GM23338 (cell line): ENCODE measurements around the gene WRNIP1. TPM values are rescaled to one million over a fixed set of nuclear protein-coding genes. Genes with fewer than 3 reads are reported as not detected.
A peak's percentile ranks its signal among the peaks of the same experiment; 100 is the strongest.

Source experiments
- ATAC-seq: fragments of 200-7000 bp; cut with Tn5 transposase; 3 replicates; pipeline ENCODE4 v1.9.1; 2020
- DNase-seq: peaks from one replicate; pipeline ENCODE4 v3.0.0-alpha.2; 2015; ENCODE audit warnings: low spot score
- H2AFZ ChIP-seq: fragments of 200-600 bp; sonication (generic); 2 replicates; pipeline ENCODE4 v1.8.0; 2016; ENCODE audit warnings: antibody characterized with exemption, mild to moderate bottlenecking, moderate library complexity
- H3F3A ChIP-seq: fragments of 200-600 bp; sonication (generic); replicated peaks from 2 replicates; pipeline ENCODE4 v1.8.0; 2017; ENCODE audit warnings: antibody characterized with exemption, mixed run types, low read depth
- H3K27ac ChIP-seq: fragments of 200-600 bp; sonication (generic); 2 replicates; pipeline ENCODE4 v1.6.1; 2016; ENCODE audit warnings: low read depth
- H3K27me3 ChIP-seq: fragments of 200-600 bp; sonication (generic); 2 replicates; pipeline ENCODE4 v1.8.0; 2016; ENCODE audit warnings: mild to moderate bottlenecking, mixed run types, moderate library complexity; ENCODE audit not compliant: insufficient read depth
- H3K36me3 ChIP-seq: fragments of 200-600 bp; sonication (generic); 2 replicates; pipeline ENCODE4 v1.8.0; 2016; ENCODE audit warnings: mild to moderate bottlenecking; ENCODE audit not compliant: insufficient read depth
- H3K4me1 ChIP-seq: fragments of 200-600 bp; sonication (generic); 2 replicates; pipeline ENCODE4 v1.8.0; 2016; ENCODE audit warnings: mild to moderate bottlenecking, moderate library complexity; ENCODE audit not compliant: insufficient read depth
- H3K4me2 ChIP-seq: fragments of 200-600 bp; sonication (generic); 2 replicates; pipeline ENCODE4 v1.7.1; 2017; ENCODE audit warnings: mixed run types
- H3K4me3 ChIP-seq: fragments of 200-600 bp; sonication (generic); 2 replicates; pipeline ENCODE4 v1.6.1; 2016; ENCODE audit warnings: mixed run types
- H3K79me2 ChIP-seq: fragments of 200-600 bp; sonication (generic); replicated peaks from 2 replicates; pipeline ENCODE4 v1.8.0; 2017; ENCODE audit warnings: mild to moderate bottlenecking; ENCODE audit not compliant: insufficient read depth
- H3K9me2 ChIP-seq: fragments of 200-600 bp; sonication (generic); 2 replicates; pipeline ENCODE4 v1.8.0; 2017; ENCODE audit not compliant: insufficient read depth
- H4K20me1 ChIP-seq: fragments of 200-600 bp; sonication (generic); replicated peaks from 2 replicates; pipeline ENCODE4 v1.8.0; 2017; ENCODE audit warnings: mild to moderate bottlenecking; ENCODE audit not compliant: insufficient read depth
- H3K27ac Mint-ChIP-seq: 2 replicates; pipeline ENCODE4 v1.8.0; 2020; ENCODE audit warnings: inconsistent platforms, mild to moderate bottlenecking, moderate library complexity, mixed read lengths
- H3K27me3 Mint-ChIP-seq: 3 replicates; pipeline ENCODE4 v1.8.0; 2022; ENCODE audit warnings: low read depth, mild to moderate bottlenecking, moderate library complexity, mixed read lengths, inconsistent platforms; ENCODE audit not compliant: insufficient read depth, poor library complexity
- H3K36me3 Mint-ChIP-seq: 3 replicates; pipeline ENCODE4 v1.8.0; 2021; ENCODE audit warnings: low read depth, mild to moderate bottlenecking, inconsistent platforms, moderate library complexity, mixed read lengths
- H3K4me1 Mint-ChIP-seq: 3 replicates; pipeline ENCODE4 v1.8.0; 2020; ENCODE audit warnings: mild to moderate bottlenecking, inconsistent platforms, mixed read lengths
- H3K4me3 Mint-ChIP-seq: 3 replicates; pipeline ENCODE4 v1.8.0; 2021; ENCODE audit warnings: moderate library complexity, mild to moderate bottlenecking, inconsistent platforms, mixed read lengths
- H3K9me3 Mint-ChIP-seq: 3 replicates; pipeline ENCODE4 v1.8.0; 2020; ENCODE audit warnings: moderate library complexity, mild to moderate bottlenecking, inconsistent platforms, mixed read lengths
- CREB1 ChIP-seq: fragments of 250-450 bp; sonication (Bioruptor Pico); IDR thresholded peaks from 2 replicates; pipeline ENCODE4 v1.5.0; 2020; ENCODE audit warnings: low read depth, mild to moderate bottlenecking, moderate library complexity
- CTCF ChIP-seq, 2 experiments: fragments of 200-600 bp in 1 of 2; sonication (generic) in 1 of 2; conservative IDR thresholded peaks; 2 replicates each; pipeline versions ENCODE4 v1.5.1 to v1.6.1; 2016 to 2017; ENCODE audit warnings: antibody characterized with exemption in 2 of 2, low read depth in 2 of 2, mild to moderate bottlenecking in 2 of 2, moderate library complexity in 1 of 2
- ETS1 ChIP-seq: IDR thresholded peaks from 2 replicates; pipeline ENCODE4 v1.6.1; 2016; ENCODE audit warnings: antibody characterized with exemption
- EZH2 ChIP-seq: fragments of 200-600 bp; sonication (generic); IDR thresholded peaks from one replicate; pipeline ENCODE4 v1.8.0; 2017; ENCODE audit warnings: antibody characterized with exemption, mild to moderate bottlenecking, low read depth; ENCODE audit not compliant: unreplicated experiment
- EZH2phosphoT487 ChIP-seq: fragments of 200-600 bp; sonication (generic); IDR thresholded peaks from one replicate; pipeline ENCODE4 v1.8.1; 2018; ENCODE audit warnings: antibody characterized with exemption; ENCODE audit not compliant: unreplicated experiment
- JUNB ChIP-seq: IDR thresholded peaks from one replicate; pipeline ENCODE4 v1.6.1; 2016; ENCODE audit warnings: antibody characterized with exemption; ENCODE audit not compliant: unreplicated experiment
- NANOG ChIP-seq: IDR thresholded peaks from 2 replicates; pipeline ENCODE4 v1.6.1; 2016; ENCODE audit warnings: antibody characterized with exemption, borderline replicate concordance
- POLR2AphosphoS5 ChIP-seq: IDR thresholded peaks from 2 replicates; pipeline ENCODE4 v1.6.1; 2016; ENCODE audit warnings: antibody characterized with exemption, low read depth
- REST ChIP-seq: IDR thresholded peaks from one replicate; pipeline ENCODE4 v1.6.1; 2018; ENCODE audit warnings: antibody characterized with exemption; ENCODE audit not compliant: unreplicated experiment
- STAT1 ChIP-seq: IDR thresholded peaks from one replicate; pipeline ENCODE4 v1.6.1; 2016; ENCODE audit warnings: antibody characterized with exemption; ENCODE audit not compliant: unreplicated experiment
- ZNF114 ChIP-seq: fragments of 250-450 bp; sonication (Bioruptor Pico); IDR thresholded peaks from 2 replicates; pipeline ENCODE4 v1.5.0; 2020; ENCODE audit warnings: mild to moderate bottlenecking, moderate library complexity
- ZNF331 ChIP-seq: fragments of 250-450 bp; sonication (Bioruptor Pico); IDR thresholded peaks from 2 replicates; pipeline ENCODE4 v1.5.0; 2020; ENCODE audit warnings: low read depth, mild to moderate bottlenecking, moderate library complexity
- ZNF462 ChIP-seq: fragments of 250-450 bp; sonication (Bioruptor Pico); IDR thresholded peaks from 2 replicates; pipeline ENCODE4 v1.5.0; 2020; ENCODE audit warnings: mild to moderate bottlenecking, moderate library complexity
- polyA plus RNA-seq: library from polyadenylated mRNA; unstranded; fragments of >200 nt; fragmentation: Nextera tagmentation; extraction: Ambion mirVana; gene quantifications from 2 replicates; pipeline ENCODE4 v1.2.1, GENCODE V29; 2016
- total RNA-seq: library from RNA; depleted of rRNA; stranded (reverse); fragments of >200 nt; shearing (Covaris generic); gene quantifications from 2 replicates; pipeline ENCODE4 v1.2.3, GENCODE V29; 2014

The WRNIP1 gene
- total and polyA plus RNA-seq, 2 experiments from 2014 or later, result 27.6 to 66.0 TPM

GRCh38 chr6:2792330-2793110 lies 27.3 kb downstream of the WRNIP1 start:
- H3K4me1 Mint-ChIP-seq, result peaks cover 20% of the 10 kb centered on the region
- no peaks in the 10 kb centered on the region for H4K20me1 ChIP-seq
- H3K9me3 Mint-ChIP-seq, result no peaks in the 10 kb centered on the region
- no peak overlapping the region for H2AFZ ChIP-seq
- no peak overlapping the region for H3K4me3 Mint-ChIP-seq
- no peaks in the 10 kb centered on the region for H3F3A ChIP-seq
- H3K79me2 ChIP-seq, result peaks cover 5% of the 10 kb centered on the region; the same call in 1 of the 2 replicates
- H3K4me3 ChIP-seq, result no peak overlapping the region
- no peaks in the 10 kb centered on the region for H3K36me3 ChIP-seq
- H3K27ac Mint-ChIP-seq, result peak overlapping the region; percentile 90
- DNase-seq, result no peak
- peaks cover 2% of the 10 kb centered on the region for H3K27me3 Mint-ChIP-seq
- no peak overlapping the region for H3K4me2 ChIP-seq
- no peak for ATAC-seq
- H3K27ac ChIP-seq, result 0 out of 2 replicates have a peak overlapping the region, but pooled peaks have one; percentile 29
- H3K4me1 ChIP-seq, result peaks cover 3% of the 10 kb centered on the region; the same call in 1 of the 2 replicates
- H3K27me3 ChIP-seq, result no peaks in the 10 kb centered on the region
- no peak for TF ChIP-seq ETS1
- TF ChIP-seq JUNB, result no peak
- no peak for TF ChIP-seq CTCF (conservative IDR thresholded peaks at IDR 0.05; ENCODE audit: low read depth in 2 of 2)
- no peak for TF ChIP-seq NANOG
- no peak for TF ChIP-seq CREB1 (CRISPR knock-in tag)
- TF ChIP-seq STAT1, result no peak
- no peak for TF ChIP-seq ZNF331
- TF ChIP-seq EZH2phosphoT487, result no peak
- no peak for TF ChIP-seq REST
- TF ChIP-seq ZNF462 (CRISPR knock-in tag), result no peak
- no peak for TF ChIP-seq EZH2
- TF ChIP-seq POLR2AphosphoS5, result no peak
- TF ChIP-seq ZNF114 (CRISPR knock-in tag), result no peak
- H3K36me3 Mint-ChIP-seq, result peaks cover 6% of the 10 kb centered on the region
- no peaks in the 10 kb centered on the region for H3K9me2 ChIP-seq
